HepG2 (cell line): ENCODE results near the gene CIB1. TPM values are rescaled to one million over a fixed set of nuclear protein-coding genes. Genes with fewer than 3 reads are reported as not detected.

Experiments used
- ATAC-seq: fragments of 200-7000 bp; cut with Tn5 transposase; 3 replicates; pipeline ENCODE4 v1.9.1; 2020; ENCODE audit warnings: mild to moderate bottlenecking, moderate library complexity
- BruUV-seq: library from RNA; stranded (reverse); fragments of 400-500 nt; replicated peaks from 2 replicates; lab custom pipeline; 2021; lab: Mats Ljungman, UMichigan
- CTCF ChIA-PET: fragments of 300-600 bp; formaldehyde crosslinking; extraction: SDS; loops from one replicate; lab custom pipeline; 2021; ENCODE audit warnings: low total read pairs, inconsistent platforms, low intra/inter-chr PET ratio; lab: Yijun Ruan, JAX
- POLR2A ChIA-PET: fragments of 350-600 bp; sonication (Branson Sonifier 250); formaldehyde crosslinking; loops from one replicate; lab custom pipeline; 2020; ENCODE audit warnings: antibody characterized with exemption, inconsistent platforms; lab: Yijun Ruan, JAX
- DNase-seq: peaks from one replicate; pipeline ENCODE4 v3.0.0-alpha.2; 2015; ENCODE audit warnings: low spot score
- FAIRE-seq: peaks from 3 replicates; lab custom pipeline; 2011; peaks lifted over from hg19 to GRCh38; lab: Jason Lieb, UNC
- H2AFZ ChIP-seq: one replicate; pipeline ENCODE4 v1.6.1; 2011; ENCODE audit warnings: low read length, inconsistent platforms
- H3K27ac ChIP-seq: fragments of 300-600 bp; 3 replicates; pipeline ENCODE4 v1.8.0; 2011; ENCODE audit warnings: mixed run types, mild to moderate bottlenecking, mixed read lengths, low read length, inconsistent platforms; ENCODE audit not compliant: insufficient read depth; ENCODE audit errors: extremely low read length
- H3K27me3 ChIP-seq, 2 experiments: fragments of 200-600 bp in 1 of 2; 2 replicates in 1 of 2; 3 replicates in 1 of 2; pipeline versions ENCODE4 v1.6.0 to v1.8.0; 2011; ENCODE audit warnings: low read length in 2 of 2, mild to moderate bottlenecking in 2 of 2, moderate library complexity in 2 of 2, inconsistent platforms in 1 of 2; ENCODE audit not compliant: insufficient read depth in 2 of 2, control insufficient read depth in 1 of 2
- H3K36me3 ChIP-seq, 2 experiments: fragments of 200-600 bp in 1 of 2; replicated peaks in 1 of 2; 2 replicates in 1 of 2; 3 replicates in 1 of 2; pipeline versions ENCODE4 v1.5.1 to v1.8.0; 2011; ENCODE audit warnings: low read length in 2 of 2, inconsistent platforms in 1 of 2; ENCODE audit not compliant: insufficient read depth in 2 of 2, control insufficient read depth in 1 of 2
- H3K4me1 ChIP-seq: 2 replicates; pipeline ENCODE4 v1.5.1; 2012; ENCODE audit warnings: low read length, inconsistent platforms; ENCODE audit not compliant: insufficient read depth
- H3K4me2 ChIP-seq: 2 replicates; pipeline ENCODE4 v1.6.0; 2011; ENCODE audit warnings: low read depth, low read length, inconsistent platforms
- H3K4me3 ChIP-seq, 3 experiments: fragments of 200-600 bp in 1 of 3; sonication (generic), shearing (Covaris generic) in 1 of 3; replicated peaks in 1 of 3; 2 replicates each; pipeline ENCODE4 v1.5.1; 2011 to 2016; ENCODE audit warnings: low read length in 3 of 3, inconsistent platforms in 2 of 3, low read depth in 2 of 3, mild to moderate bottlenecking in 2 of 3, control low read depth in 1 of 3, mixed read lengths in 1 of 3; ENCODE audit not compliant: insufficient read depth in 1 of 3
- H3K79me2 ChIP-seq: one replicate; pipeline ENCODE4 v1.6.1; 2011; ENCODE audit warnings: low read length, inconsistent platforms; ENCODE audit not compliant: insufficient read depth
- H3K9ac ChIP-seq: 2 replicates; pipeline ENCODE4 v1.6.0; 2011; ENCODE audit warnings: mild to moderate bottlenecking, low read depth, low read length, inconsistent platforms; ENCODE audit not compliant: insufficient read depth
- H3K9me3 ChIP-seq: 2 replicates; pipeline ENCODE4 v1.5.1; 2012; ENCODE audit warnings: mild to moderate bottlenecking, low read length
- H4K20me1 ChIP-seq: 2 replicates; pipeline ENCODE4 v1.6.0; 2011; ENCODE audit warnings: inconsistent platforms, mild to moderate bottlenecking, low read length, moderate library complexity; ENCODE audit not compliant: insufficient read depth
- REPIN1 ChIP-seq: sonication (generic); formaldehyde crosslinking; IDR thresholded peaks from 2 replicates; pipeline ENCODE4 v1.8.0; 2022; ENCODE audit warnings: missing genetic modification reagents, low read depth, mild to moderate bottlenecking, borderline replicate concordance
- ZC3H13 ChIP-seq: sonication (generic); formaldehyde crosslinking; IDR thresholded peaks from 2 replicates; pipeline ENCODE4 v1.8.1; 2023; ENCODE audit warnings: mild to moderate bottlenecking, missing genetic modification reagents, moderate library complexity
- ZNF326 ChIP-seq: sonication (generic); formaldehyde crosslinking; IDR thresholded peaks from 2 replicates; pipeline ENCODE4 v1.4.0; 2020; ENCODE audit warnings: missing genetic modification reagents, borderline replicate concordance
- ZNF792 ChIP-seq: IDR thresholded peaks from 2 replicates; pipeline ENCODE4 v1.6.1; 2016
- WGBS: methylation state at CpG from one replicate; pipeline ENCODE4 v1.1.6; 2017; ENCODE audit warnings: low lambda C conversion rate; 5-methylcytosine and 5-hydroxymethylcytosine counted together
- in situ Hi-C: cut with HindIII; loops from 2 replicates; pipeline ENCODE4 v1.10.0; 2017; ENCODE audit warnings: low pct_unique_long_range_greater_than_20kb; ENCODE audit not compliant: extremely low pct_ligation_motif_present
- intact Hi-C: fragments of 100-400 bp; cut with micrococcal nuclease; formaldehyde crosslinking; loops from one replicate; pipeline ENCODE4 v1.10.0; 2022; ENCODE audit not compliant: unreplicated experiment
- polyA plus RNA-seq, 8 experiments: library from polyadenylated mRNA; depleted of rRNA in 3 of 8; stranded (reverse) in 7 of 8; unstranded in 1 of 8; fragments of >200 nt; fragmentation: Illumina TruSeq in 4 of 8; extraction: Trizol in 4 of 8; gene quantifications; 2 replicates each; pipeline versions ENCODE4 v1.2.1 to v1.2.3, GENCODE V29; 2011 to 2016; ENCODE audit warnings: low read depth in 4 of 8, missing spikeins in 1 of 8, mixed read lengths in 1 of 8; ENCODE audit not compliant: insufficient read depth in 1 of 8
- total RNA-seq, 5 experiments: library from RNA; depleted of rRNA; stranded (reverse); fragments of >200 nt; fragmentation: Illumina TruSeq; extraction: Trizol; gene quantifications; 2 replicates each; pipeline ENCODE4 v1.2.3, GENCODE V29; 2016; ENCODE audit warnings: low read depth in 1 of 5
- TF ChIP-seq, protein P1 (sequence below): IDR thresholded peaks from 2 replicates; pipeline ENCODE4 v1.6.1; 2016; ENCODE audit warnings: low read depth
- TF ChIP-seq, protein P2 (sequence below): sonication (generic); formaldehyde crosslinking; IDR thresholded peaks from 2 replicates; pipeline ENCODE4 v1.5.0; 2020; ENCODE audit warnings: missing genetic modification reagents
- TF ChIP-seq, protein P3 (sequence below): sonication (generic); formaldehyde crosslinking; IDR thresholded peaks from 2 replicates; pipeline ENCODE4 v1.5.0; 2020; ENCODE audit warnings: mild to moderate bottlenecking, missing genetic modification reagents

The CIB1 gene
- total and polyA plus RNA-seq, 2 of the 13 experiments (the other 11 are each of a cell fraction or from before 2014, with no cell fraction given): 38.7 to 72.7 TPM

DNA sequence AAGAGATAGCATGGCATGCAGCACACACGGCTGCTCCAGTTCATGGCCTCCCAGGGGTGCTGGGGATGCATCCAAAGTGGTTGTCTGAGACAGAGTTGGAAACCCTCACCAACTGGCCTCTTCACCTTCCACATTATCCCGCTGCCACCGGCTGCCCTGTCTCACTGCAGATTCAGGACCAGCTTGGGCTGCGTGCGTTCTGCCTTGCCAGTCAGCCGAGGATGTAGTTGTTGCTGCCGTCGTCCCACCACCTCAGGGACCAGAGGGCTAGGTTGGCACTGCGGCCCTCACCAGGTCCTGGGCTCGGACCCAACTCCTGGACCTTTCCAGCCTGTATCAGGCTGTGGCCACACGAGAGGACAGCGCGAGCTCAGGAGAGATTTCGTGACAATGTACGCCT, 4.8 kb downstream of the CIB1 start (continued):
- TF ChIP-seq, protein P1, sequence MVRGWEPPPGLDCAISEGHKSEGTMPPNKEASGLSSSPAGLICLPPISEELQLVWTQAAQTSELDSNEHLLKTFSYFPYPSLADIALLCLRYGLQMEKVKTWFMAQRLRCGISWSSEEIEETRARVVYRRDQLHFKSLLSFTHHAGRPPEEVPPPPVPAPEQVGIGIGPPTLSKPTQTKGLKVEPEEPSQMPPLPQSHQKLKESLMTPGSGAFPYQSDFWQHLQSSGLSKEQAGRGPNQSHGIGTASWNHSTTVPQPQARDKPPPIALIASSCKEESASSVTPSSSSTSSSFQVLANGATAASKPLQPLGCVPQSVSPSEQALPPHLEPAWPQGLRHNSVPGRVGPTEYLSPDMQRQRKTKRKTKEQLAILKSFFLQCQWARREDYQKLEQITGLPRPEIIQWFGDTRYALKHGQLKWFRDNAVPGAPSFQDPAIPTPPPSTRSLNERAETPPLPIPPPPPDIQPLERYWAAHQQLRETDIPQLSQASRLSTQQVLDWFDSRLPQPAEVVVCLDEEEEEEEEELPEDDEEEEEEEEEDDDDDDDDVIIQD (CRISPR knock-in tag): no peak
- TF ChIP-seq, protein P2, sequence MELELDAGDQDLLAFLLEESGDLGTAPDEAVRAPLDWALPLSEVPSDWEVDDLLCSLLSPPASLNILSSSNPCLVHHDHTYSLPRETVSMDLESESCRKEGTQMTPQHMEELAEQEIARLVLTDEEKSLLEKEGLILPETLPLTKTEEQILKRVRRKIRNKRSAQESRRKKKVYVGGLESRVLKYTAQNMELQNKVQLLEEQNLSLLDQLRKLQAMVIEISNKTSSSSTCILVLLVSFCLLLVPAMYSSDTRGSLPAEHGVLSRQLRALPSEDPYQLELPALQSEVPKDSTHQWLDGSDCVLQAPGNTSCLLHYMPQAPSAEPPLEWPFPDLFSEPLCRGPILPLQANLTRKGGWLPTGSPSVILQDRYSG (CRISPR knock-in tag): no peak
- TF ChIP-seq REPIN1 (CRISPR knock-in tag): no peak
- TF ChIP-seq, protein P3, sequence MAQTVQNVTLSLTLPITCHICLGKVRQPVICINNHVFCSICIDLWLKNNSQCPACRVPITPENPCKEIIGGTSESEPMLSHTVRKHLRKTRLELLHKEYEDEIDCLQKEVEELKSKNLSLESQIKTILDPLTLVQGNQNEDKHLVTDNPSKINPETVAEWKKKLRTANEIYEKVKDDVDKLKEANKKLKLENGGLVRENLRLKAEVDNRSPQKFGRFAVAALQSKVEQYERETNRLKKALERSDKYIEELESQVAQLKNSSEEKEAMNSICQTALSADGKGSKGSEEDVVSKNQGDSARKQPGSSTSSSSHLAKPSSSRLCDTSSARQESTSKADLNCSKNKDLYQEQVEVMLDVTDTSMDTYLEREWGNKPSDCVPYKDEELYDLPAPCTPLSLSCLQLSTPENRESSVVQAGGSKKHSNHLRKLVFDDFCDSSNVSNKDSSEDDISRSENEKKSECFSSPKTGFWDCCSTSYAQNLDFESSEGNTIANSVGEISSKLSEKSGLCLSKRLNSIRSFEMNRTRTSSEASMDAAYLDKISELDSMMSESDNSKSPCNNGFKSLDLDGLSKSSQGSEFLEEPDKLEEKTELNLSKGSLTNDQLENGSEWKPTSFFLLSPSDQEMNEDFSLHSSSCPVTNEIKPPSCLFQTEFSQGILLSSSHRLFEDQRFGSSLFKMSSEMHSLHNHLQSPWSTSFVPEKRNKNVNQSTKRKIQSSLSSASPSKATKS: no peak
- TF ChIP-seq ZNF792: no peak
- no peak for TF ChIP-seq ZNF326 (CRISPR knock-in tag)

DNA sequence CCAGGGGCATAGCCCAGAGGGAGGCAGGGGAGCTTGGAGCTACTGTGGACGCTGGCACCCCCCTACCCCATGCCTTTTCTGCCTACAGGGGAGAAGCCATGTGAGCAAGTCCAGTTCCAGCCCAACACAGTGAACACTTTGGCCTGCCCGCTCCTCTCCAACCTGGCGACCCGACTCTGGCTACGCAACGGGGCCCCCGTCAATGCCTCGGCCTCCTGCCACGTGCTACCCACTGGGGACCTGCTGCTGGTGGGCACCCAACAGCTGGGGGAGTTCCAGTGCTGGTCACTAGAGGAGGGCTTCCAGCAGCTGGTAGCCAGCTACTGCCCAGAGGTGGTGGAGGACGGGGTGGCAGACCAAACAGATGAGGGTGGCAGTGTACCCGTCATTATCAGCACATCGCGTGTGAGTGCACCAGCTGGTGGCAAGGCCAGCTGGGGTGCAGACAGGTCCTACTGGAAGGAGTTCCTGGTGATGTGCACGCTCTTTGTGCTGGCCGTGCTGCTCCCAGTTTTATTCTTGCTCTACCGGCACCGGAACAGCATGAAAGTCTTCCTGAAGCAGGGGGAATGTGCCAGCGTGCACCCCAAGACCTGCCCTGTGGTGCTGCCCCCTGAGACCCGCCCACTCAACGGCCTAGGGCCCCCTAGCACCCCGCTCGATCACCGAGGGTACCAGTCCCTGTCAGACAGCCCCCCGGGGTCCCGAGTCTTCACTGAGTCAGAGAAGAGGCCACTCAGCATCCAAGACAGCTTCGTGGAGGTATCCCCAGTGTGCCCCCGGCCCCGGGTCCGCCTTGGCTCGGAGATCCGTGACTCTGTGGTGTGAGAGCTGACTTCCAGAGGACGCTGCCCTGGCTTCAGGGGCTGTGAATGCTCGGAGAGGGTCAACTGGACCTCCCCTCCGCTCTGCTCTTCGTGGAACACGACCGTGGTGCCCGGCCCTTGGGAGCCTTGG, 5.6 kb downstream of the CIB1 start:
- ChIA-PET CTCF (no interaction called here), POLR2A (interaction anchor here (1.0 kb wide), 1 partner anchor 13 kb away, joined by 3 read pairs; no protein-coding TSS in a partner anchor)
- Histone ChIP-seq H3K9me3 (no peaks in the 10 kb centered on the region), H4K20me1 (no peaks in the 10 kb centered on the region), H3K9ac (no peak overlapping the region), H3K4me1 (peaks cover 18% of the 10 kb centered on the region), H3K27me3 (no peaks in the 10 kb centered on the region), H3K4me2 (no peak overlapping the region), H3K27ac (no peak overlapping the region), H3K4me3 (no peak overlapping the region), H3K36me3 (peaks cover 20 to 67% of the 10 kb centered on the region in 2 experiments), H2AFZ (no peak overlapping the region), H3K79me2 (peaks cover 8% of the 10 kb centered on the region)
- DNase-seq (no peak), FAIRE-seq (no peak), ATAC-seq (no peak)
- intact Hi-C loops (no loop called here), in situ Hi-C loops (no loop called here)
- BruUV-seq: no TSS peak
- no peak for TF ChIP-seq ZC3H13 (CRISPR knock-in tag)
- 92% methylated on average over 16 of the region's 38 CpGs for WGBS
